Stimulated activated CD8-positive, alpha-beta memory T cell treated with anti-CD3 and anti-CD28 coated beads, Interleukin-15, amount 100 ng/mL, for 4 hours (primary cell): Measurements from ENCODE around the gene PRDM5.
A peak's percentile ranks its signal among the peaks of the same experiment; 100 is the strongest.

Experiments used
- DNase-seq, 2 donors: peaks; one replicate each; pipeline ENCODE4 v3.0.0-alpha.2; 2020; ENCODE audit warnings: low read depth in 2 of 2

The PRDM5 gene

GRCh38 chr4:120922381-120923206 lies at the start of gene PRDM5:
Gene PRDM5, minus strand, starts transcription at chr4:120922726. Its CDS starts 118 bp downstream, at chr4:120922608.
- DNase-seq = peak in 1 of 2 donors; percentile 3

- no peak for DNase-seq
These were observed 49.4 kb upstream of the PRDM5 start for GRCh38 chr4:120971884-120972283.

GRCh38 chr4:120965938-120966337 lies 43.4 kb upstream of the PRDM5 start:
- no peak for DNase-seq

GRCh38 chr4:120964596-120964995 lies 42.1 kb upstream of the PRDM5 start:
- DNase-seq = no peak

- DNase-seq = no peak
These were observed 40.9 kb upstream of the PRDM5 start for GRCh38 chr4:120963449-120963848.

- no peak for DNase-seq
These were observed 38.2 kb upstream of the PRDM5 start for GRCh38 chr4:120960656-120961267.

GRCh38 chr4:120948382-120948781 lies 25.9 kb upstream of the PRDM5 start:
- DNase-seq = no peak

- DNase-seq = no peak
These were observed 20.2 kb upstream of the PRDM5 start for GRCh38 chr4:120942776-120943175.

- DNase-seq = no peak
These were observed 18.0 kb upstream of the PRDM5 start for GRCh38 chr4:120940547-120940946.

- no peak for DNase-seq
These were observed 17.2 kb upstream of the PRDM5 start for GRCh38 chr4:120939693-120940092.

GRCh38 chr4:120929847-120930246 lies 7.3 kb upstream of the PRDM5 start:
- DNase-seq = no peak

GRCh38 chr4:120927801-120928409 lies 5.4 kb upstream of the PRDM5 start:
- no peak for DNase-seq

GRCh38 chr4:120926358-120927025 lies 4.0 kb upstream of the PRDM5 start:
- DNase-seq = no peak

GRCh38 chr4:120924931-120925330 lies 2.4 kb upstream of the PRDM5 start:
- no peak for DNase-seq

- DNase-seq = no peak
These were observed 639 bp upstream of the PRDM5 start for GRCh38 chr4:120923207-120923522.

- DNase-seq = peak in 1 of 2 donors; percentile 21
These were observed 808 bp downstream of the PRDM5 start for GRCh38 chr4:120921456-120922380.

GRCh38 chr4:120920666-120921065 lies 1.9 kb downstream of the PRDM5 start:
- DNase-seq = no peak

GRCh38 chr4:120919358-120919757 lies 3.2 kb downstream of the PRDM5 start:
- no peak for DNase-seq

GRCh38 chr4:120918788-120919187 lies 3.7 kb downstream of the PRDM5 start:
- DNase-seq = no peak

- no peak for DNase-seq
These were observed 4.4 kb downstream of the PRDM5 start for GRCh38 chr4:120918092-120918491.

- DNase-seq = no peak
These were observed 5.6 kb downstream of the PRDM5 start for GRCh38 chr4:120916937-120917336.
